ENCODE results near the gene MARCHF7. TPM values are rescaled to one million over a fixed set of nuclear protein-coding genes. Genes with fewer than 3 reads are reported as not detected.
A peak's percentile ranks its signal among the peaks of the same experiment; 100 is the strongest.

The MARCHF7 gene
- total RNA-seq, 1 donor from 2014 or later = 116 TPM

DNA sequence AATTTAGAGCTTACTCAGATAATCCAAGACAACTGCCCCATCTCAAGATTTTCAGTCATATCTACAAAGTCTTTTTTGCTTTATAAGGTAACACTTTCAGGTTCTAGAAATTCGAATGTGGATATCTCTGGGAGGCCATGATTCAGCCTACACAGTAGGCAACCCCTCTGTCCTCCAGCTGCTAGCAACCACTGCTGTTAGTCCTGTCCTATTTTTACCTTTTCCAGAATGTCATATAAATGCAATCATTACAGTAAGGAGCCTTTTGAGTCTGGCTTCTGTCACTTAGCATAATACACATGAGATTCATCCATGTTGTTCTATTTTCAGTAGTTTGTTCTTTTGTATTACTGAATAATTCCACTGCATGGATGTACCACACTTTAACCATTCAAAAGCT lies 28.5 kb upstream of the MARCHF7 start:
- intact Hi-C loops (cut with DNase I) = no loop called here
- TF ChIP-seq POLR2A (IDR thresholded peaks at IDR 0.05) = no peak
- TF ChIP-seq, protein P1, sequence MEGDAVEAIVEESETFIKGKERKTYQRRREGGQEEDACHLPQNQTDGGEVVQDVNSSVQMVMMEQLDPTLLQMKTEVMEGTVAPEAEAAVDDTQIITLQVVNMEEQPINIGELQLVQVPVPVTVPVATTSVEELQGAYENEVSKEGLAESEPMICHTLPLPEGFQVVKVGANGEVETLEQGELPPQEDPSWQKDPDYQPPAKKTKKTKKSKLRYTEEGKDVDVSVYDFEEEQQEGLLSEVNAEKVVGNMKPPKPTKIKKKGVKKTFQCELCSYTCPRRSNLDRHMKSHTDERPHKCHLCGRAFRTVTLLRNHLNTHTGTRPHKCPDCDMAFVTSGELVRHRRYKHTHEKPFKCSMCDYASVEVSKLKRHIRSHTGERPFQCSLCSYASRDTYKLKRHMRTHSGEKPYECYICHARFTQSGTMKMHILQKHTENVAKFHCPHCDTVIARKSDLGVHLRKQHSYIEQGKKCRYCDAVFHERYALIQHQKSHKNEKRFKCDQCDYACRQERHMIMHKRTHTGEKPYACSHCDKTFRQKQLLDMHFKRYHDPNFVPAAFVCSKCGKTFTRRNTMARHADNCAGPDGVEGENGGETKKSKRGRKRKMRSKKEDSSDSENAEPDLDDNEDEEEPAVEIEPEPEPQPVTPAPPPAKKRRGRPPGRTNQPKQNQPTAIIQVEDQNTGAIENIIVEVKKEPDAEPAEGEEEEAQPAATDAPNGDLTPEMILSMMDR (IDR thresholded peaks at IDR 0.05) = no peak
- TF ChIP-seq POLR2AphosphoS5 (IDR thresholded peaks at IDR 0.05; ENCODE audit: insufficient read depth in 1 of 2, low read depth in 1 of 2) = no peak
- H3K27ac ChIP-seq = no peak overlapping the region

GRCh38 chr2:159684796-159685195 lies 27.5 kb upstream of the MARCHF7 start:
- intact Hi-C loops (cut with DNase I) = no loop called here
- Histone ChIP-seq H3K4me1 (no peaks in the 10 kb centered on the region), H3K27me3 (no peaks in the 10 kb centered on the region), H3K27ac (no peak overlapping the region), H3K9me3 (no peaks in the 10 kb centered on the region), H3K36me3 (no peaks in the 10 kb centered on the region), H3K4me3 (no peak overlapping the region)
- peak in 1 of 2 donors; percentile 25 for TF ChIP-seq POLR2AphosphoS5 (IDR thresholded peaks at IDR 0.05; ENCODE audit: insufficient read depth in 1 of 2, low read depth in 1 of 2)
- TF ChIP-seq POLR2A (IDR thresholded peaks at IDR 0.05) = no peak
- no peak for DNase-seq (ENCODE audit: extremely low spot score in 2 of 2)

More for the DNA sequence above, 28.5 kb upstream of the MARCHF7 start:
- no peak for DNase-seq (ENCODE audit: extremely low spot score in 2 of 2)
- no peak overlapping the region for H3K4me3 ChIP-seq
- H3K27me3 ChIP-seq = no peaks in the 10 kb centered on the region
- H3K36me3 ChIP-seq = no peaks in the 10 kb centered on the region
- H3K4me1 ChIP-seq = no peaks in the 10 kb centered on the region
- no peaks in the 10 kb centered on the region for H3K9me3 ChIP-seq

DNA sequence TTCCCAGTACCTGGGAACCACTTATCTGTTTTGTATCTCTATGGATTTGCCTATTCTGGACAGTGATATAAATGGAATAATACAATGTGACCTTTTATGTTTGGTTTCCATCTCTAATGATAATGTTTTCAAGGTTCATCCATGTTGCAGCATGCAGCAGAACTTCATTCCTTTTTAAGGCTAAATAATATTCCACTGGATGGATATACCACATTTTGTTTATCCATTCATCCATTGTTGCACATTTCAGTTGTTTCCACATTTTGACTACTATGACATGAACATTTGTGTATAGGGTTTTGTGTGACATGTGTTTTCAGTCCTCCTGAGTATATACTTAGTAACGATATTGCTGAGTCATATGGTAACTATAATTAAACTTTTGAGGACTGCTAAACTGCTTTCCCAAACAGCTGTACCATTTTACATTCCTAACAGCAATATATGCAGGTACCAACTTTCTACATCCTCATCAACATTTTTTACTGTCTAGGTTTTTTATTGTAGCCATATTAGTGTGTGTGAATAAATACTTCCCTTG lies 17.7 kb upstream of the MARCHF7 start:
- H3K4me3 ChIP-seq = no peak overlapping the region
- H3K36me3 ChIP-seq = no peaks in the 10 kb centered on the region
- H3K27me3 ChIP-seq = no peaks in the 10 kb centered on the region
- intact Hi-C loops (cut with DNase I) = no loop called here
- H3K9me3 ChIP-seq = no peaks in the 10 kb centered on the region
- TF ChIP-seq, protein P1 (IDR thresholded peaks at IDR 0.05) = no peak
- TF ChIP-seq POLR2AphosphoS5 (IDR thresholded peaks at IDR 0.05; ENCODE audit: insufficient read depth in 1 of 2, low read depth in 1 of 2) = no peak
- TF ChIP-seq POLR2A (IDR thresholded peaks at IDR 0.05) = no peak
- H3K27ac ChIP-seq = no peak overlapping the region
- no peak for DNase-seq (ENCODE audit: extremely low spot score in 2 of 2)
- H3K4me1 ChIP-seq = no peaks in the 10 kb centered on the region

- Histone ChIP-seq H3K4me3 (no peak overlapping the region), H3K27ac (no peak overlapping the region), H3K27me3 (no peaks in the 10 kb centered on the region), H3K36me3 (no peaks in the 10 kb centered on the region), H3K4me1 (no peaks in the 10 kb centered on the region), H3K9me3 (no peaks in the 10 kb centered on the region)
- DNase-seq (ENCODE audit: extremely low spot score in 2 of 2) = no peak
- TF ChIP-seq POLR2A (IDR thresholded peaks at IDR 0.05) (no peak), POLR2AphosphoS5 (IDR thresholded peaks at IDR 0.05; ENCODE audit: insufficient read depth in 1 of 2, low read depth in 1 of 2) (no peak)
- TF ChIP-seq, protein P1 (IDR thresholded peaks at IDR 0.05) = no peak
- intact Hi-C loops (cut with DNase I) = no loop called here
Observed at GRCh38 chr2:159695795-159696448, 16.4 kb upstream of the MARCHF7 start.

DNA sequence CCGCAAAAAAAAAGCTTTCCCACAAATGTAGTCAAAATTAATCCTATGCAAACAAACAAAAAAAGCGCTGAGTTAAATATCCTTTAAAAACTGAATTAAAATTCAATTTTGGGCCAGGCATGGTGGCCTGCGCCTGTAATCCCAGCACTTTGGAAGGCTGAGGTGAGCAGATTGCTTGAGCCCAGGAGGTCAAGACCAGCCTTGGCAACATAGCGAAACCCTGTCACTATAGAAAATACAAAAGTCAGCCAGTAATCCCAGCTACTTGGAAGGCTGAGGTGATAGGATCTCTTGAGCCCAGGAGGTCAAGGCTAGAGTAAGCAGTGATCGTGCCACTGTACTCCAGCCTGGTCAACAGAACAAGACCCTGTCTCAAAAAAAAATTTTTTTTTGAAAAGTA lies 8.8 kb upstream of the MARCHF7 start:
- DNase-seq (ENCODE audit: extremely low spot score in 2 of 2) = no peak
- H3K36me3 ChIP-seq = no peaks in the 10 kb centered on the region
- peaks cover 7% of the 10 kb centered on the region for H3K4me1 ChIP-seq
- TF ChIP-seq POLR2AphosphoS5 (IDR thresholded peaks at IDR 0.05; ENCODE audit: insufficient read depth in 1 of 2, low read depth in 1 of 2) (no peak), POLR2A (IDR thresholded peaks at IDR 0.05) (no peak)
- TF ChIP-seq, protein P1 (IDR thresholded peaks at IDR 0.05) = no peak
- no peak overlapping the region for H3K27ac ChIP-seq
- intact Hi-C loops (cut with DNase I) = no loop called here
- H3K4me3 ChIP-seq = no peak overlapping the region
- no peaks in the 10 kb centered on the region for H3K27me3 ChIP-seq
- no peaks in the 10 kb centered on the region for H3K9me3 ChIP-seq
